Liver (tissue), 9 donors: ENCODE data around the gene KAT7. TPM values are rescaled to one million over a fixed set of nuclear protein-coding genes. Genes with fewer than 3 reads are reported as not detected.

Experiments
- DNase-seq: peaks from one replicate; pipeline ENCODE4 v3.0.0-alpha.2; 2017; ENCODE audit warnings: low spot score
- H3K27ac ChIP-seq, 2 donors: one replicate each; pipeline ENCODE4 v1.7.0; 2013; ENCODE audit warnings: inconsistent platforms in 2 of 2, low read length in 2 of 2, control low read depth in 1 of 2, low read depth in 1 of 2, mild to moderate bottlenecking in 1 of 2
- H3K27me3 ChIP-seq, 4 donors: one replicate each; pipeline versions ENCODE4 v1.6.1 to v1.7.0; 2013; ENCODE audit warnings: low read length in 3 of 4, inconsistent platforms in 1 of 4, mild to moderate bottlenecking in 1 of 4, moderate library complexity in 1 of 4; ENCODE audit not compliant: control insufficient read depth in 4 of 4, insufficient read depth in 4 of 4
- H3K36me3 ChIP-seq, 4 donors: one replicate each; pipeline versions ENCODE4 v1.6.1 to v1.7.0; 2013; ENCODE audit warnings: low read length in 3 of 4, mild to moderate bottlenecking in 3 of 4, low read depth in 1 of 4, moderate library complexity in 1 of 4; ENCODE audit not compliant: control insufficient read depth in 4 of 4, insufficient read depth in 3 of 4
- H3K4me1 ChIP-seq, 4 donors: one replicate each; pipeline versions ENCODE4 v1.6.1 to v1.7.0; 2013; ENCODE audit warnings: low read length in 3 of 4, mild to moderate bottlenecking in 3 of 4, moderate library complexity in 1 of 4; ENCODE audit not compliant: control insufficient read depth in 4 of 4, insufficient read depth in 4 of 4
- H3K4me3 ChIP-seq, 3 donors: one replicate each; pipeline versions ENCODE4 v1.6.1 to v1.7.0; 2013; ENCODE audit warnings: low read length in 3 of 3, control low read depth in 1 of 3, low read depth in 1 of 3, mild to moderate bottlenecking in 1 of 3
- H3K9ac ChIP-seq, 2 donors: one replicate each; pipeline ENCODE4 v1.7.0; 2013; ENCODE audit warnings: low read length in 2 of 2, mild to moderate bottlenecking in 2 of 2, moderate library complexity in 2 of 2, control low read depth in 1 of 2, low read depth in 1 of 2
- H3K9me3 ChIP-seq, 4 donors: one replicate each; pipeline versions ENCODE4 v1.6.1 to v1.7.0; 2013; ENCODE audit warnings: low read length in 3 of 4; ENCODE audit not compliant: control insufficient read depth in 4 of 4
- ATF3 ChIP-seq: IDR thresholded peaks from 2 replicates; pipeline ENCODE4 v1.6.1; 2016; ENCODE audit warnings: antibody characterized with exemption
- EGR1 ChIP-seq, 2 donors: IDR thresholded peaks; 2 replicates each; pipeline ENCODE4 v1.6.1; 2016 to 2018; ENCODE audit warnings: antibody characterized with exemption in 2 of 2, low read depth in 2 of 2
- FOXA1 ChIP-seq: IDR thresholded peaks from 2 replicates; pipeline ENCODE4 v1.6.1; 2016; ENCODE audit warnings: antibody characterized with exemption
- FOXA2 ChIP-seq: IDR thresholded peaks from 2 replicates; pipeline ENCODE4 v1.6.1; 2016; ENCODE audit warnings: antibody characterized with exemption
- GABPA ChIP-seq, 2 donors: IDR thresholded peaks in 1 of 2; conservative IDR thresholded peaks in 1 of 2; 2 replicates each; pipeline ENCODE4 v1.6.1; 2016; ENCODE audit warnings: antibody characterized with exemption in 2 of 2, mild to moderate bottlenecking in 1 of 2, moderate library complexity in 1 of 2
- HNF4A ChIP-seq, 2 donors: conservative IDR thresholded peaks; 2 replicates each; pipeline ENCODE4 v1.6.1; 2016; ENCODE audit warnings: antibody characterized with exemption in 2 of 2, mild to moderate bottlenecking in 2 of 2
- HNF4G ChIP-seq: IDR thresholded peaks from 2 replicates; pipeline ENCODE4 v1.6.1; 2016; ENCODE audit warnings: antibody characterized with exemption
- JUND ChIP-seq, 2 donors: IDR thresholded peaks; 2 replicates each; pipeline ENCODE4 v1.6.1; 2016; ENCODE audit warnings: antibody characterized with exemption in 2 of 2
- MAX ChIP-seq: IDR thresholded peaks from 2 replicates; pipeline ENCODE4 v1.6.1; 2016; ENCODE audit warnings: antibody characterized with exemption
- NR2F2 ChIP-seq: IDR thresholded peaks from 2 replicates; pipeline ENCODE4 v1.6.1; 2016; ENCODE audit warnings: antibody characterized with exemption
- RAD21 ChIP-seq, 2 donors: IDR thresholded peaks; 2 replicates each; pipeline ENCODE4 v1.6.1; 2016; ENCODE audit warnings: antibody characterized with exemption in 2 of 2, mild to moderate bottlenecking in 2 of 2
- REST ChIP-seq: IDR thresholded peaks from 2 replicates; pipeline ENCODE4 v1.6.1; 2016; ENCODE audit warnings: antibody characterized with exemption, mild to moderate bottlenecking
- RXRA ChIP-seq, 2 donors: IDR thresholded peaks; 2 replicates each; pipeline ENCODE4 v1.6.1; 2017 to 2018; ENCODE audit warnings: antibody characterized with exemption in 2 of 2, mild to moderate bottlenecking in 1 of 2
- SP1 ChIP-seq: IDR thresholded peaks from 2 replicates; pipeline ENCODE4 v1.6.1; 2018; ENCODE audit warnings: antibody characterized with exemption, mild to moderate bottlenecking
- TAF1 ChIP-seq: conservative IDR thresholded peaks from 2 replicates; pipeline ENCODE4 v1.6.1; 2016; ENCODE audit warnings: antibody characterized with exemption, mild to moderate bottlenecking
- YY1 ChIP-seq: IDR thresholded peaks from 2 replicates; pipeline ENCODE4 v1.6.1; 2016; ENCODE audit warnings: antibody characterized with exemption, mild to moderate bottlenecking
- WGBS: extraction: QIAGEN DNeasy Blood & Tissue Kit; methylation state at CpG from one replicate; pipeline ENCODE4 v1.1.7; 2013; 5-methylcytosine and 5-hydroxymethylcytosine counted together
- polyA plus RNA-seq, 2 donors: library from polyadenylated mRNA; stranded (reverse) in 1 of 2; unstranded in 1 of 2; fragments of 200-250 nt in 1 of 2; fragments of >200 nt in 1 of 2; fragmentation: Nextera tagmentation in 1 of 2; extraction: Ambion mirVana in 1 of 2; gene quantifications; one replicate each; pipeline versions ENCODE4 v1.2.1 to v1.2.3, GENCODE V29; 2013 to 2015
- total RNA-seq, 2 donors: library from RNA; depleted of rRNA; stranded (reverse); fragments of >200 nt; gene quantifications; one replicate each; pipeline ENCODE4 v1.2.3, GENCODE V29; 2014
- TF ChIP-seq, protein P1 (sequence below): fragments of 150-350 bp; IDR thresholded peaks from 2 replicates; pipeline ENCODE4 v1.5.1; 2017; ENCODE audit warnings: improper control_type of control experiment, low read depth, low read length; ENCODE audit not compliant: missing input control
- TF ChIP-seq, protein P2 (sequence below): IDR thresholded peaks from 2 replicates; pipeline ENCODE4 v1.6.1; 2016; ENCODE audit warnings: antibody characterized with exemption
- donor health status: healthy.
- donor health status: healthy.
- donor health status: healthy.
- donor health status: healthy.
- donor health status: healthy.

KAT7 gene
- total and polyA plus RNA-seq, 4 donors, result 6.1 to 24.2 (median 12.6) TPM

GRCh38 chr17:49745175-49746139 lies 43.0 kb upstream of the KAT7 start:
- Histone ChIP-seq H3K9ac (peak overlapping the region in 1 of 2 donors; percentile 9), H3K4me1 (peaks cover 6 to 30% (median 23%) of the 10 kb centered on the region in 4 donors), H3K9me3 (no peaks in the 10 kb centered on the region), H3K27me3 (no peaks in the 10 kb centered on the region), H3K27ac (peak overlapping the region; percentile 42 to 64), H3K36me3 (no peaks in the 10 kb centered on the region), H3K4me3 (no peak overlapping the region)
- 46% methylated on average over 1 of the region's 1 CpG for WGBS
- DNase-seq, result no peak
- TF ChIP-seq FOXA2 (no peak), HNF4A (conservative IDR thresholded peaks at IDR 0.05) (peak; percentile 23 to 58), TAF1 (no peak), MAX (no peak), NR2F2 (no peak), FOXA1 (no peak), RAD21 (IDR thresholded peaks at IDR 0.05) (no peak), GABPA (IDR thresholded peaks at IDR 0.05 in 1 of 2, conservative IDR thresholded peaks at IDR 0.05 in 1 of 2) (no peak), REST (no peak), HNF4G (no peak), JUND (IDR thresholded peaks at IDR 0.05) (peak in 1 of 2 donors; percentile 13), YY1 (no peak), SP1 (peak; percentile 53), ATF3 (no peak), EGR1 (IDR thresholded peaks at IDR 0.05; ENCODE audit: low read depth in 2 of 2) (no peak), RXRA (IDR thresholded peaks at IDR 0.05) (peak; percentile 56 to 77)
- TF ChIP-seq, protein P1, sequence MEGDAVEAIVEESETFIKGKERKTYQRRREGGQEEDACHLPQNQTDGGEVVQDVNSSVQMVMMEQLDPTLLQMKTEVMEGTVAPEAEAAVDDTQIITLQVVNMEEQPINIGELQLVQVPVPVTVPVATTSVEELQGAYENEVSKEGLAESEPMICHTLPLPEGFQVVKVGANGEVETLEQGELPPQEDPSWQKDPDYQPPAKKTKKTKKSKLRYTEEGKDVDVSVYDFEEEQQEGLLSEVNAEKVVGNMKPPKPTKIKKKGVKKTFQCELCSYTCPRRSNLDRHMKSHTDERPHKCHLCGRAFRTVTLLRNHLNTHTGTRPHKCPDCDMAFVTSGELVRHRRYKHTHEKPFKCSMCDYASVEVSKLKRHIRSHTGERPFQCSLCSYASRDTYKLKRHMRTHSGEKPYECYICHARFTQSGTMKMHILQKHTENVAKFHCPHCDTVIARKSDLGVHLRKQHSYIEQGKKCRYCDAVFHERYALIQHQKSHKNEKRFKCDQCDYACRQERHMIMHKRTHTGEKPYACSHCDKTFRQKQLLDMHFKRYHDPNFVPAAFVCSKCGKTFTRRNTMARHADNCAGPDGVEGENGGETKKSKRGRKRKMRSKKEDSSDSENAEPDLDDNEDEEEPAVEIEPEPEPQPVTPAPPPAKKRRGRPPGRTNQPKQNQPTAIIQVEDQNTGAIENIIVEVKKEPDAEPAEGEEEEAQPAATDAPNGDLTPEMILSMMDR, result no peak
- TF ChIP-seq, protein P2, sequence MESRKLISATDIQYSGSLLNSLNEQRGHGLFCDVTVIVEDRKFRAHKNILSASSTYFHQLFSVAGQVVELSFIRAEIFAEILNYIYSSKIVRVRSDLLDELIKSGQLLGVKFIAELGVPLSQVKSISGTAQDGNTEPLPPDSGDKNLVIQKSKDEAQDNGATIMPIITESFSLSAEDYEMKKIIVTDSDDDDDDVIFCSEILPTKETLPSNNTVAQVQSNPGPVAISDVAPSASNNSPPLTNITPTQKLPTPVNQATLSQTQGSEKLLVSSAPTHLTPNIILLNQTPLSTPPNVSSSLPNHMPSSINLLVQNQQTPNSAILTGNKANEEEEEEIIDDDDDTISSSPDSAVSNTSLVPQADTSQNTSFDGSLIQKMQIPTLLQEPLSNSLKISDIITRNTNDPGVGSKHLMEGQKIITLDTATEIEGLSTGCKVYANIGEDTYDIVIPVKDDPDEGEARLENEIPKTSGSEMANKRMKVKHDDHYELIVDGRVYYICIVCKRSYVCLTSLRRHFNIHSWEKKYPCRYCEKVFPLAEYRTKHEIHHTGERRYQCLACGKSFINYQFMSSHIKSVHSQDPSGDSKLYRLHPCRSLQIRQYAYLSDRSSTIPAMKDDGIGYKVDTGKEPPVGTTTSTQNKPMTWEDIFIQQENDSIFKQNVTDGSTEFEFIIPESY, result no peak
